ENCODE results near the gene VAPA.

GRCh38 chr18:10003281-10003680 lies 89.5 kb downstream of the VAPA start:
- TF ChIP-seq, protein P1, sequence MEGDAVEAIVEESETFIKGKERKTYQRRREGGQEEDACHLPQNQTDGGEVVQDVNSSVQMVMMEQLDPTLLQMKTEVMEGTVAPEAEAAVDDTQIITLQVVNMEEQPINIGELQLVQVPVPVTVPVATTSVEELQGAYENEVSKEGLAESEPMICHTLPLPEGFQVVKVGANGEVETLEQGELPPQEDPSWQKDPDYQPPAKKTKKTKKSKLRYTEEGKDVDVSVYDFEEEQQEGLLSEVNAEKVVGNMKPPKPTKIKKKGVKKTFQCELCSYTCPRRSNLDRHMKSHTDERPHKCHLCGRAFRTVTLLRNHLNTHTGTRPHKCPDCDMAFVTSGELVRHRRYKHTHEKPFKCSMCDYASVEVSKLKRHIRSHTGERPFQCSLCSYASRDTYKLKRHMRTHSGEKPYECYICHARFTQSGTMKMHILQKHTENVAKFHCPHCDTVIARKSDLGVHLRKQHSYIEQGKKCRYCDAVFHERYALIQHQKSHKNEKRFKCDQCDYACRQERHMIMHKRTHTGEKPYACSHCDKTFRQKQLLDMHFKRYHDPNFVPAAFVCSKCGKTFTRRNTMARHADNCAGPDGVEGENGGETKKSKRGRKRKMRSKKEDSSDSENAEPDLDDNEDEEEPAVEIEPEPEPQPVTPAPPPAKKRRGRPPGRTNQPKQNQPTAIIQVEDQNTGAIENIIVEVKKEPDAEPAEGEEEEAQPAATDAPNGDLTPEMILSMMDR (IDR thresholded peaks at IDR 0.05; ENCODE audit: low read depth, low read length), result no peak
- TF ChIP-seq, protein P2, sequence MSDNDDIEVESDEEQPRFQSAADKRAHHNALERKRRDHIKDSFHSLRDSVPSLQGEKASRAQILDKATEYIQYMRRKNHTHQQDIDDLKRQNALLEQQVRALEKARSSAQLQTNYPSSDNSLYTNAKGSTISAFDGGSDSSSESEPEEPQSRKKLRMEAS (IDR thresholded peaks at IDR 0.05; ENCODE audit: low read depth, low read length), result no peak
- TF ChIP-seq POLR2A (IDR thresholded peaks at IDR 0.05; ENCODE audit: extremely low read depth, insufficient read length), result no peak

All from NB4 (cell line).